Anterior cingulate cortex (tissue), 58 donors: ENCODE measurements around the gene MIDN.
A peak's percentile ranks its signal among the peaks of the same experiment; 100 is the strongest.

Experiments
- DNase-seq, 58 donors: peaks; one replicate each; lab custom pipeline; 2025; lab: John Stamatoyannopoulos, UW

MIDN gene

GRCh38 chr19:1231729-1232637 lies 16.4 kb upstream of the MIDN start:
- DNase-seq: no peak

GRCh38 chr19:1232652-1233072 lies 15.7 kb upstream of the MIDN start:
- peak in 2 of 58 donors; percentile 6 to 16 for DNase-seq

- DNase-seq: no peak
These were observed 15.2 kb upstream of the MIDN start for GRCh38 chr19:1233115-1233667.

- DNase-seq: no peak
These were observed 14.1 kb upstream of the MIDN start for GRCh38 chr19:1234051-1234954.

GRCh38 chr19:1234955-1235380 lies 13.4 kb upstream of the MIDN start:
- no peak for DNase-seq

GRCh38 chr19:1235625-1236538 lies 12.5 kb upstream of the MIDN start:
- peak in 5 of 58 donors; percentile 26 to 60 (median 44) for DNase-seq

GRCh38 chr19:1236576-1236975 lies 11.8 kb upstream of the MIDN start:
- peak in 22 of 58 donors; percentile 17 to 66 (median 42) for DNase-seq

GRCh38 chr19:1237027-1237659 lies 11.2 kb upstream of the MIDN start:
- peak in 27 of 58 donors; percentile 14 to 53 (median 32) for DNase-seq

- peak in 40 of 58 donors; percentile 15 to 76 (median 44) for DNase-seq
These were observed 10.5 kb upstream of the MIDN start, which contains the start of gene CBARP for GRCh38 chr19:1237754-1238368. Gene CBARP, minus strand, starts transcription at chr19:1238005. Its CDS starts 1,905 bp downstream, at chr19:1236100.

- DNase-seq: peak in 10 of 58 donors; percentile 22 to 56 (median 34)
These were observed 9.7 kb upstream of the MIDN start for GRCh38 chr19:1238369-1239303.

GRCh38 chr19:1239420-1239795 lies 9.0 kb upstream of the MIDN start:
- DNase-seq: peak in 1 of 58 donors; percentile 46

- DNase-seq: peak; percentile 11 to 93 (median 83)
These were observed 8.3 kb upstream of the MIDN start for GRCh38 chr19:1239796-1240737.

GRCh38 chr19:1240925-1241324 lies 7.5 kb upstream of the MIDN start:
- DNase-seq: no peak

- DNase-seq: peak; percentile 37 to 94 (median 89)
These were observed 6.8 kb upstream of the MIDN start, which contains the start of gene ATP5F1D for GRCh38 chr19:1241417-1242095. Gene ATP5F1D, plus strand, starts transcription at chr19:1241751. Its CDS starts 100 bp downstream, at chr19:1241851.
